Left colon (tissue), 2 donors: ENCODE measurements around the gene KLHL41. TPM values are rescaled to one million over a fixed set of nuclear protein-coding genes. Genes with fewer than 3 reads are reported as not detected.

Source experiments
- ATAC-seq: fragments of 200-7000 bp; cut with Tn5 transposase; one replicate; pipeline ENCODE4 v1.9.1; 2020; ENCODE audit warnings: mild to moderate bottlenecking, moderate library complexity
- DNase-seq, 2 donors: peaks; one replicate each; pipeline ENCODE4 v3.0.0-alpha.2; 2020
- intact Hi-C, 2 donors: fragments of 100-400 bp; cut with DNase I in 1 of 2; cut with micrococcal nuclease in 1 of 2; formaldehyde crosslinking; loops; one replicate each; pipeline versions ENCODE4 v1.11.2 to v1.14.0; 2022; cut with DNase I, micrococcal nuclease
- long read RNA-seq: library from polyadenylated mRNA; unstranded; transcript quantifications from one replicate; pipeline ENCODE4 v2.0.0, GENCODE V29; 2021
- total RNA-seq, 2 donors: library from RNA; stranded (reverse); fragmentation: NEBNext Ultra II Directional; extraction: Animal tissue kit (Norgen Biotek cat#: 25700); gene quantifications; one replicate each; pipeline ENCODE4 v1.2.1, GENCODE V29; 2021
- donor health status: DM: no; HTN: no; CAD: no.
- donor health status: DM: yes; HTN: yes; CAD: no.

KLHL41 gene
- total RNA-seq = under 1 TPM in 1 of 2 donors, not detected in 1; 0.25 TPM
- long read RNA-seq = 0 reads

DNA sequence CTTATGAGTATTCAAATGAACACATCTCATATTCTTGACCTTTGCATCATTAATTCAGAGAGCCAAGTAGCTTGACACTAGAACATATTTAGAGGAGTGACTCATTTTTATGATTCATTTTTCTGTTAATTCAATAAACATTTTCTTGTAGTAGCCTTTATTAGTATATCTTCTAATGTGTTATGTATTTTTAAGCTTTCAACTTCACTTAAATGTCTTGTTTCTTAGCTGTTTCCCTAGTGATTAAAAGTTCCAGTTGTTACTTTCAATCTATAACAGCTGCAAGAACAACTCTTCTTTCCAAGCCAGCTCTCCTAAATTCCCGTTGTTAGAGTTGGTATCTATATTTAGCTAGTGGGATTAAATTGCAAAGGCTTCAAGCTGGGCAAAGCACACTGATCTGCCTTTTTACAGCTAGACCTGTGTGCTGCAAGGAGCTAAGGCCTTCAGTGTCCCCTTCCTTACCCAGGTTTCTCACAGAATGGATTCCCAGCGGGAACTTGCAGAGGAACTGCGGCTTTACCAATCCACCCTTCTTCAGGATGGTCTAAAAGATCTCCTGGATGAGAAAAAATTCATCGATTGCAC, at the start of gene KLHL41:
TSS of gene KLHL41 (plus strand) at position 405 of the 588 bp plus-strand sequence. CDS start at position 482, 77 bp downstream.
- ATAC-seq (no peak), DNase-seq (no peak)
- intact Hi-C loops = no loop called here

DNA sequence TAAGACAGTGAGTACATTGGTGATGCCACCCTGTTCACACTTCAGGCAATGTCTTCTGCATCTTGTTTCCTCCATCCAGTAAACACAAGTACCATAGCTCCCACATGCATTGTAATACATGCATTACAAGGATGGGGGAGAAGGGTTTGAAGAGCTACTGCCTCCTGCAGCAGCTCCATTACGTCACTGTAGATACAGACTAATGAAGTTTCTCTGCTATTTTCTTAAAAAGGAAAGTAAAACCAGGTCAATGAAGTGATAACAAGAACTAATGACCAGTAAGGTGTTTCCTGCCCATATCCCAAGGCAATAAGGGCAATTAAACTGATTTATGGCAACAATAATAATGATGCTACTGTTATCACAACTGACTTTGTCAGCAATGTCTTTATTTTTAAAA, 48.4 kb upstream of the KLHL41 start:
- DNase-seq (no peak), ATAC-seq (no peak)
- intact Hi-C loops = no loop called here

DNA sequence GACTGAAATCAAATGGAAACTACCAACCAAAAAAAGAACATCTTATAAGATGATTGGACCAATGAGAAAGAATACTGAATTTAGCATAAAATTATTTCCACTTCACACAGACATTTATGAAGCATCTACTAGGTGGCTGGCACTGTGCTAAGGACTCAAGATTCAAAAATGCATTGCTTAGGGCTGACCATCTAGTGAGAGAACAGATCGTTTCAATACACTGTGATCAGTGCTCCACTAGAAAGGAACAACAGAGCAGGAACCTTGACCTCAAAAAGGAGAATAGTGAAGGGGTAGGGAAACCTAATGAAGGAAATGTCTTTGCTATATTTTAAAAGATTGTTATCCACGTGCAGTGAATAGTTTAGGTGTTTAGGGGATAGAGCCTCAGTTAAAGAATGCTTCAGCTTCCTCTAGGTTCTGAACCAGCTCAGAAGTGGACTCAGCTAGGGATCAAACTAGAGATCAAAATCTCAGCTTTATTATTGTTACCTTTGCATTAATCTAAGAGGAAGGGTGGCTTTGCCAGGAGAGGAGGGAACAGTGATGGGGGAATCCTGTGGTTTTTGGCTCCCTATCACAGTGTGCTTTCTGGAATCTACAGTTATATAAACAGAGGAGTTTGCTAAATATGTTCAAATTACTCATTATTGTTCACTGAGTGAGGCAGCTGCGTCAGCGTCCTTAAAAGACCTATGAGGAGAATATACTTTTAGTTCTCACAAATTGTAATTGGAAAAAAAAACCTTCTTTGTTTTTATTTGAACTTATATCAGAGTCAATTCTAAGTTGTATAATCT, 46.4 kb upstream of the KLHL41 start:
- intact Hi-C loops = no loop called here
- ATAC-seq (no peak), DNase-seq (no peak)

DNA sequence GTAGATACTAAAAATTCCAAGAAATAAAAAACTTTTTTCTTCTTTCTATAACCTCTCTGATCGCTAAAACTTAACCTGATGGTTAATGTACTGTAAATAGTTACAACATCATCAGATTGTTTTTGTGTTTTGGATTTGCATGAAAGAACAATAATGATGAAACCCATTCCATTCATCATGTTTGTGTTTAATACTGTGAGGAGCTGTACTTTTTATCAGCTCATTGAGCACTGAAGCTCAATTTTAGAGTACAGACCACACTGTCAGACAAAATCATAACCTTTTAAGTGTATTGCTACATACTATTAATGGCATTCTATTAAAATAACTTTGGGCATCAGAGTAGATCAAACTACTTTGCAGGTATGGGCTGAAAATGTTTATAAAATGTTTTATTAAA, 45.0 kb upstream of the KLHL41 start:
- intact Hi-C loops = no loop called here
- DNase-seq (no peak), ATAC-seq (no peak)

DNA sequence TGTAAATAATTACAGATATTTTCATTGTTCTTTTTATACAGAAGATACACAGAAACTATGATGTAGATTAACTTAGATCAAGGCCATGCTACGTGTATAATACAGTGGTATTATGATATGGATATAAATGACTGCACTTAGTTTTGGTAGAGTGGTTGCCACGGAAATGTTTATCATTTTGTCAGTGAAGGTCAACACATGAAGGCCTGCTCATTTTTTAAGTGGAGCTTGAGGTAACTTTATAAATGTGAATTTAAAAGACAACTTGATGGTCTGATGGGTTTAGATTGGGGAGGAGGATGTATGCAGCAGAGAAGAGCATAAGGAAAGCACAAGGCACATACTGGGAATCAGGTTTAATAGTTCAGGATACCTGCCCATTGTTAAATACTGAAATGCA, 44.6 kb upstream of the KLHL41 start:
- intact Hi-C loops = no loop called here
- DNase-seq = no peak
- ATAC-seq = peak; percentile 26

DNA sequence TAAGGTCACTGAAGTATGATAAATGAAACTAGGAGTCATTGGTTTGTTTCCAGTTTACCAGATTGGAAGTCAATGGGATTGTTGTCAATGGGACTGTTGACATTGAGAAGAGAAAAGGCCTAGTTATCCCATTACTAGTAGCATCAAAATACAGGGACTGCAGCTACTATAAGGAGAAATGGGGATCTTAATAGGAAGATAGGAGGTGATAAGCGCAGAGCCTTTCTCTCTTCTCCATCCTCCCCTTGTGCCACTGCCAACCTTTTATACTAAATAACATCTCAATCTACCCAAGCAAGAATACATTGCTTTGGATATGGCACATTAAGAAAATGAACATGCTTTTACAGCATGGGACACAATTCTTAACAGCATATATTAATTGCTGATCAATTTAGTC, 40.7 kb upstream of the KLHL41 start:
- DNase-seq = no peak
- ATAC-seq = no peak
- intact Hi-C loops = no loop called here

DNA sequence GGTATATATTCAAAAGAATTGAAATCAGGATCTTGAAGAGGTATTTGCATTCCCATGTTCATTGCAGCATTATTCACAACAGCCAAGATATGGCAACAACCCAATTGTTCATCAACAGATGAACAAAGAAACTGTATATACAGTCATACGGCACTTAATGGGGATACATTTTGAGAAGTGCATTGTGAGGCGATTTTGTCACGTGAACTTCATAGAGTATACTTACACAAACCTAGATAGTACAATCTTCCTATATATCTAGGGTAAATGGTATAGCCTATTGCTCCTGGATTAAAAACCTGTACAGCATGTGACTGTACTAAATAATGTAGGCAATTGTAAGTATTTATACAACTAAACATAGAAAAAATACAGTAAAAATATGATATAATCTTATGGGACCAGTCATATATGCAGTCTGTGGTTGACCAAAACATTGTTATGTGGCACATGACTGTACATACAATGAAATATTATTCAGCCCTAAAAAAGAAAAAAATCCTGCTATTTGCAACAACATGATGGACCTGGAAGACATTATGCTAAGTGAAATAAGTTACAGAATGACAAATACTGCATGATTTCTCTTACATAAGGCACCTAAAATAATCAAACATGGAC, 39.4 kb upstream of the KLHL41 start:
- intact Hi-C loops = no loop called here
- DNase-seq (no peak), ATAC-seq (no peak)

DNA sequence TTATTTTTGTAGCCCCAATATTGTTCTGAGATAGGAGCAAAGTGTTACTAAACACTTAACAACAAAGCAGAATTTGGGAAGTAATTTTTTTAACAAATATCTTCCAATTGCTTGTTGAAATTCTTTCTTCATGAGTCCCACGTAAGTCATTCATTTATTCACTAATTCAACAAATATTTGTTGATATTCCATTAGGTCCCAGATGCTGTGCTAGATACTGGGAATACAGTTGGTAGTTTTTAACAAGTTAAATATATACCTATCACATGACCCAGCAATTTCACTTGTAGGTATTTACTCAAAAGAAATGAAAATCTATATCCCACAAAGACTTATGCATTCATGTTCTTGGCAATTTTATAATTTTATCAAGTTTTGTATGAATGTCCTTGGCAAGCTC, 37.3 kb upstream of the KLHL41 start:
- no peak for ATAC-seq
- intact Hi-C loops = no loop called here
- DNase-seq = no peak

DNA sequence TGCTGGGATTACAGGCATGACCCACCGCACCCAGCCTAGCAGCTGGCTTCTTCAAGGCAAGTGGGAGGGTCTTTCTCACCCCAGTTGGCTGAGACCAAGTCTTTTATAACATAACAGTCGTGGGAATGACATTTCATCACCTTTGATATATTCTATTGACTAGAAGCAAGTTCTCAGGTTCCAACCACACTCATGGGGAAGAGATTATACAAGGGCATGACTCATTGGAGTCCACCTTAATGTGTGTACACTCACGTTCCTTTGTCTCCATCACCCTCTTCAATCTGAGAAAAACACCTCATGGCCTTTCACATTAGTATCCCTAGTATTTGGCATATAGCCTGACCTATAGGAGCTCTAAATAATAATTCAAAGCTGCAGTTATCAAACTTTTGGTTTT, 33.0 kb upstream of the KLHL41 start:
- intact Hi-C loops = no loop called here
- ATAC-seq = no peak
- DNase-seq = no peak

DNA sequence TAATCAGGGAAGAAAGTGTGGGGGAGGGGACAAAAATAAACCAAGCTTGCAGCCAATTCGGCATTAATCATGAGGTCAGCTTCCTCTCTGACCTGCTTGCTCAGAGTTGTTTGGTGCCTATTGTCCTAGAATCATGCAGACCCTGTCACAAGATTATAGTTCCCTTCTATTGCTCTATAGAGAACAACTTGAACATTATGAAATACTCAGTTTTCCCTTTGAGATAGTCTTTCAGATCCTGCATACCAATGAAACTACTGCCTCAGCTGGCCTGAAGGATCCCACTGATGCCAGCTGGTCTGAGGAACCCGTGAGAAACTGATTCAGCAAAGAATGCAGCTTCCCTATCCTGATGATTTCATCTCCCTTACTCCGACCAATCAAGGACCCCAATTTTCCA, 31.2 kb upstream of the KLHL41 start:
- intact Hi-C loops = no loop called here
- no peak for ATAC-seq
- no peak for DNase-seq

DNA sequence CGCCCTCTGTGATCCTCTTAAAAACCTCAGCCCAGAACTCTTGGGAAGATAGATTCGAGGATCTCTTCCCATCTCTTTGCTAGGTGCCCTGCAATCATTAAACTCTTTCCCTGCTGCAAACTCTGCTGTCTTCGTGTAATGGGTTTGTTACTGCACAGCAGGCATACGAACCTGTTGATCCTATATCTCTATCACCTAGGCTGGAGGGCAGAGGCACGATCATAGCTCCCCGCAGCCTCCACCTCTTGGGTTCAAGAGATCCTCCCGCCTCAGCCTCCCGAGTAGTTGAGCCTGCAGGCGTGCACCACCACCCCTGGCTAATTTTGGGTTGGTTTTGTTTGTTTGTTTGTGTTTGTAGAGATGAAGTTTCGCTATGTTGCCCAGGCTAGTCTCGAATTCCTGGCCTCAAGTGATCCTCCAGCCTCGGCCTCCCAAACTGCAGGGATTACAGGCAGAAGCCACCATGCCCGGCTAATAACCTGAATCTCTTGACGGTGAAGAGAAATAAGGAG, 30.7 kb upstream of the KLHL41 start:
- ATAC-seq = no peak
- DNase-seq = no peak
- intact Hi-C loops = no loop called here

DNA sequence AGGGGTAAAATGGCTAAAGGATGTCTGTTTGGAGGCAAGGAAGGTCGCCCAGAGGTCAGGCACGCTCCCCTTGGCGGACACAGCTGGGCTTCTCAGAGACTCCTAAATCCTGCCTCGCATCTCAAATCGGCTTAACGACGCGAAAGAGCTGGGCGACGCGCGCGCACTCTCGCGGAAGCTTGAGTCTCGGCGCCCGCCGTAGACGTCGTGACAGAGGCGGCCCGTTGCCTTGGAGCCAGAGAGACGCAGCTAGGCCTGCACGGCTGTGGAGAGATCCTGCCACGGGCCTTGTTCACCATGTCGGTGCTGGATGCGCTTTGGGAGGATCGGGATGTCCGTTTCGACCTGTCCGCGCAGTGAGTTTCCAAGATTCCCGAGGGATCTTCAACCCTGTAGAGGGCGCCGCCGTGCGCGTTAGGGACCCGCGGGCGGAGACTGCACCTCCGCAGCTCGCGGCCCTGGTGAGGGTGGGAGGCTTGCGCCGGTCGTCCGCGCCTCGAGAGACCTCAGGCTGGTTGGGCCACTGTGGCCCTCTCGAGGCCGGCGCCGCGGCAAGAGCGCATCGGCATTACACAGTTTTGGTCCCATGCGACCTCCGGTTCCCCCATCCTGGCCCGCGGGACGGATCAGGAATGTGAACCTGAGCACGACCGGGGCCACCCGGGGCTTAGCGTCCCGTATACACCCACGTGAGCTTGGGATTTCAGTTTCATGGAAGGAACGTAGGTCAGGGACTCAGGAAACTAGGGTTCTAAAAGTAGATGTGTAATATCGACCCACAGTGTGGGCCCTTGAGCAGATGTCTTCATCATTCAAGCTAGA, 30.0 kb upstream of the KLHL41 start, which contains the start of gene BBS5:
TSS of gene BBS5 (plus strand) at position 238 of the 822 bp plus-strand sequence. CDS start at position 298, 60 bp downstream.
- DNase-seq (peak; percentile 79 to 84), ATAC-seq (peak; percentile 97)
- intact Hi-C loops = no loop called here

DNA sequence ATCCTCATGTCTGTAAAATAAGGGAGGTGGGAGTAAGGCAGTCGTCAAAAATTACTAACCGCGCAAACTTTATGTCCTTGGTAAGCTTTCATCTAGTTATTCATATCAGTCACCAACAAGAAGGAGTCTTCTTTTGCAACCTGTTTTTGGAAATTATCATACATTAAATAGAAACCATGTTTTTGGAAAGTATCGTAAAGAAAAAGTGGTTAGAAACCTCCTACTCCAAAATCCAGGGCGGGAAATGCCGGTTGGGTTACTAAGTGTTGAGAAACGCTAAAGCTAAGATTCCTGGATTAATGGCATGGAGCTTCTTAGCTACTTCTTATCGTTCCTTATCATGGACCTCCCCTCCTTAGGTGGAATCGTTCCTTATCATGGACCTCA, 29.4 kb upstream of the KLHL41 start:
- no peak for DNase-seq

DNA sequence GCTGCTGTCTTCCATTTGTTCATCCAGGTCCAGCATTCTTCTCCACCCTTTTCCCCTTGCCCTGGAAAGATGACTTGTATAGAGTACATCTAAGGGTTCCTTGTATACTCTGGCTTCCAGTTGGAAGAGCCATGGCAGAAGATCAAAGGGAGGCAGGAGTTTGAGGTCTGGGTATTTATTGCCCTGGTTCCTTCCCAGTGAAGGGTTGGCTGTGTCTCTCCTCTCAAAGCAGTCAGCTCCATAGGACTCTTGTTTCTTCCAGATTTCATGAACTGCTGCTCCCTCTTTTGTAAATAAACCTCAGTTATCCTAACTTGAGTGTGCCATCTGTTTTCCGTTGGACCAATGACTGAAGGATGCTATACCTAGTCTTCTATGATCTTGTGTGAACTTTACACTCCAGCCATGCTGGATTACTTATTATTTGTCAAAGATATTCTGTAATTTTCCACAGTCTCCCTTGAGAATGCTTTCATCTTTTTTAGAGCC, 23.8 kb upstream of the KLHL41 start:
- intact Hi-C loops = no loop called here
- DNase-seq (no peak), ATAC-seq (no peak)

More for the DNA sequence above, 29.4 kb upstream of the KLHL41 start:
- intact Hi-C loops = no loop called here
- no peak for ATAC-seq

DNA sequence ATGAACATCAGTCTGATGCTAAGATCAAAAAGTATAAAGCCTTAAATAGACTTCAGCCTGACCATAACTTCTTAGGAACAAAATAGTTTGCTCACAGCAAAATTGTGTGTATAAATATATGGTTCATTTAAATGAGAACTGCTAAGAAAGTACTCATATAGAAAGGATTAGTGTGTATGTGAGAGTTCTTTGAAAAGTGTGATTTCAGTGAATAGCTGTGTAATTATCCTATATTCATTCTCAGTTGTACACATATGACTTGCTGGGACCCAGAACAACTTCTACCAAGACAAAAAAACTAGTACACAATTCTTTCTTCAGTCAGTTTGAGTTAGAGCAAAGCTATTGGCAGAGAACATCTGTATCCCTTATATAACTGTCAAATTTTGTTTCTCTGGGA, 23.0 kb upstream of the KLHL41 start:
- no peak for DNase-seq
- ATAC-seq = no peak
- intact Hi-C loops = no loop called here

DNA sequence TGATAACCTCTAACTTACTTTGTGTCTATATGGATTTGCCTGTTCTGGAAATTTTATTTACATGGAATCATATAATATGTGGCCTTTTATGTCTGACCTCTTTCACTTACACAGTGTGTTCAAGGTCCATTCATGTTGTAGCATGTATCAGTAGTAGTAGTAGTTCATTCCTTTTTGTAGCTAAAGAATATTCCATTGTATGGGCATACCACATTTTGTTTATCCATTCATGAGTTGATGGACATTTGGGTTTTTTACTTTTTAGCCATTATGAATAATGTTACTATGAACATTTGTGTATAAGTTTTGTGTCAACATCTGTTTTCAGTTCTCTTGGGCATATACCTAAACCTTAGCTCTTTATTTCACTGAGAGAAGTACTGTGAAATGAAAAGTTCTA, 18.7 kb upstream of the KLHL41 start:
- no peak for ATAC-seq
- intact Hi-C loops = no loop called here
- no peak for DNase-seq

DNA sequence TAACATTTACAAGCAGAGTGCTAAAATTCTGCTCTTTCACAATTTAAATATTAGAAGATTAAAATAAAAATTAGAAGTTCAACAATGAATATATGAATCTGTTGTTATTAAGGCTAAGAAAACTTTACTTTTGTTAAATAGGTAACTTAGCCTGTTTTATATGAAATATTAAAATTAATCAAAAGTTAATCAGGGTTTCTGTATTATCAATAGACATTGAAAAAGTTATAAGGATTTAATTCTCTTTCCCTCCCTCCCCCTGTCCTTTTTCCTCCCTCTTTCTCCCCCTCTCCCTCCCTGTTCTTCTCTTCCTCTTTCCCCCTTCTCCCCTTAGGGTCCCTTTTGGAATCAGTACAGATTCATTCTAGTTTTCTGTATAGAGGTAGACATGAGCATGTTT, 18.1 kb upstream of the KLHL41 start:
- no peak for ATAC-seq
- intact Hi-C loops = no loop called here
- DNase-seq = no peak

DNA sequence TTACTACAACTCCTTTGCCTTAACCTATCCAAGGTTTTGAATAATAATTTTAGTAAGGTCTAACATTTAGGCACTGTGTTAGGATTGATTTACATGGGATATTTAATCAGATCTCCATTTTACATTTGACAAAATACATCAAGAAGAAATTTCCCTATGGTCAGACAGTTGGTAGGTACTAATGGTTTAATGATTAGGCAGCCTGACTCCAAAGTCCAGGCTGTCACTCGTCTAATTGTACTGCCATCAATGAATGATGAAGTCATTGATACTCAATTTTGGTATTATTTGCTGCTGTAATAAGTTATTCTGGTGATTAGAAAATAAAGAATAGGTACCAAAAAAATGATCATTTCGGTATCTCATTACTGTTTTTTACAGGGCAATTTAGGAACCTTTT, 16.1 kb upstream of the KLHL41 start:
- no peak for DNase-seq
- peak; percentile 44 for ATAC-seq

DNA sequence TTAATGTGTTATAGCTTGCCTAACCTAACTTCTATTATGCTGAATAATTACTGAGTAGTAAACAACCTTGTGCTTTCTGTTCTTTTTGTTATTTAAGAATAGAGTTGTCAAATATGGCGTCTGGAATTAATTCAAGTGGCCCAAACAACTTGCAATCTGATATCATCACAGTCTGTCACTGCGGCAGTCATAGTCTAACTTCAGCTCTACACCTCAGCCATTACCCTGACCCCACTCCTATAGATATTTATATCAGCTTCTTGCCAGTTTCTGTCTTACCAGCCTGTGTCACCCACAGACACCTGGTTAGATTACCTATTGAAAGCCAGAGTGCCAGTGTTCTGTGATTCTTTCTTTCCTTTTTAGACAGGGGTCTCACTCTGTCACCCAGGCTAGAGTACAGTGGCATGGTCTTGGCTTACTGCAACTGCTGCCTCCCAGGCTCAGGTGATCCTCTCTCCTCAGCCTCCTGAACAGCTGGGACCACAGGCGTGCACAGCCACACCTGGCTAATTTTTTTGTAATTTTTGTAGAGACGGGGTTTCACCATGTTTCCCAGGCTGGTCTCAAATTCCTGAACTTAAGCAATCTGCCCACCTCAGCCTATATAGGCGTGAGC, 14.1 kb upstream of the KLHL41 start:
- ATAC-seq (no peak), DNase-seq (no peak)
- intact Hi-C loops = no loop called here

More for the DNA sequence above, 16.1 kb upstream of the KLHL41 start:
- intact Hi-C loops = no loop called here
